Stimulated activated CD4-positive, alpha-beta T cell treated with anti-CD3 and anti-CD28 coated beads, TNF-alpha, amount 100 ng/mL, for 48 hours (primary cell): ENCODE measurements around the gene LLCFC1.
"Not testable (repeated sequence)": the region's sequence is repeated elsewhere in the genome, so short reads cannot be mapped to it uniquely, and the experiment has no call there.

ENCODE experiments used
- DNase-seq, 3 donors: peaks; one replicate each; pipeline ENCODE4 v3.0.0-alpha.2; 2020; ENCODE audit warnings: low read depth in 3 of 3

The LLCFC1 gene

DNA sequence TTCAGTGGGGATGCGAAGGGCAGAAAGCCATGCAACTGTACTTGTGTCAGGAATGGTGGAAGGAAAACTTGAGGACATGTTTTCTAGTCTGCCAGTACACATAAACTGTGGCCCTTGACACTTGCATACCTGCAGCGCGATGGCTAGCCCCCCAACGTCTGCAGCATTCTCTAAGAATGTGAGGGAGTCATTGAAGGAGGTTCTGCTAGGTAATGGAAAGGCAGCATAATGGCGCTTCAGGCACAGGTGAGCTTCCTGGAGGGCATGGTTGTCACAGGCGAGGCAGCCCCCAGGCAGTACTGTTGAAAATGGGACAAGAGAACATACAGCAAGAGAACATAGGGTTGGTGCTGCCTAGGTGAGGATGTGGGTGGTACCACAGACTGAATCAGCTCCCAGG, 3.5 kb downstream of the LLCFC1 start:
- no peak for DNase-seq

DNA sequence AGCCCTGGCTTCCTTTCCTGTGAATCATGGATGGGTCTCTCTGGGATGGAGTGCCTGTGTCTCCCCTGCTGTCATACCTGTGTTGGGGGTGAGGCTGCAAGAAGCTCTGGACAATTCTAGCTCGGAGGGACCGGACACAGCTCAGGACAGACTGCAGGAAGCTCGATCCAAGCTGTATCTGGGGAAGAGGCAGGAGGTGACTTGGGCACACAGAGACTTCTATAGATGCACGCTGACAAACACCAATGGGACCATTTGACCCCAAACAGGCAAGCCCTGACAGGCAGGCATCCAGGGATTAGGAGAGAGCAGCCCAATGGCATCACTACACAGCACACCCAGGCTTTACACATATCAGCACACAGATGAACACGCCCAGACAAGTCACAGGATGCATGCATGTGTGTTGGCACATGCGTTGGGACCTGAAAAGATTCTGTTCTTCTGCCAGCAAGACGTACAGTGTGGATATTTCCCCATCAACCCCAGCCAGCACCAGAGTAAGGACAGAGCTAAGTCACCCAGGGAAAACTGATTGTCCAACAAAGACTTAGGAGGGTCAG, 4.5 kb downstream of the LLCFC1 start:
- DNase-seq = no peak

DNA sequence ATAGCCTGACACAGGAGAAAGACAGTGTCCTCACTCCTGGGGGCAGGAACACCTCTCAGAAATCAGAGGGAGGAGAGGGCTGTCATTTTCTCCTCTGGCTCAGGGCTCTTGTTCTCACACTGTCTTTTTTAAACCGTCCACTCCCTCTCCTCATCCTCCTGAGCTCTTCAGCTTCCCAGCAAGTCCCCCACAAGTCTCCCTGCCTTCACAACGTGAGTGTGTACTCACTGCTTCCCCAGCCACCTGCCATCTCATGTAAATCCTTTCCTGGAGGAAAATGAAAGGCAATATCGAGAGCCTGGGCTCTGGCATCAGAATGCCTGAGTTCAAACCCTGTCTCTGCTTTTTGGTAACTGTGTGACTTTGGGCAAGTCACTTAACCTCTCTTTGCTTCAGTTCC, 5.7 kb downstream of the LLCFC1 start:
- no peak for DNase-seq

DNA sequence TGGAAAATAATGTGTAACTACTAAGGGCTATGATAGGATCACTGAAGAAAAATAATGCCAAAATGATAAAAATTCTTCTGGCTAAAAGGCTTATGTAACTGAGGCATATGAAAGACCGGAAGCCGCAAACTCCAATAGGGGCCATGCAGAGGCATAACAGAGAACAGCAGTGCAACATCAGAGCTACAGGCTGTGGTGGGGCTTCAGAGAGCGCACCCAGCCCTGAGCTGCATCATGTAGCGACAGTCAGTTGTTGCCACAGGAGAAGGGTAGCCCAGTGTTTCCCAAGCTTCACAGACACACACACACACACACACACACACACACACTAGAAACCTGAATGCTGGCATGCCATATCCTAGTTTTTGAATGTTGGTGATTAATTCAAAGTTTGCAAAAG, 9.3 kb downstream of the LLCFC1 start:
- no peak for DNase-seq

DNA sequence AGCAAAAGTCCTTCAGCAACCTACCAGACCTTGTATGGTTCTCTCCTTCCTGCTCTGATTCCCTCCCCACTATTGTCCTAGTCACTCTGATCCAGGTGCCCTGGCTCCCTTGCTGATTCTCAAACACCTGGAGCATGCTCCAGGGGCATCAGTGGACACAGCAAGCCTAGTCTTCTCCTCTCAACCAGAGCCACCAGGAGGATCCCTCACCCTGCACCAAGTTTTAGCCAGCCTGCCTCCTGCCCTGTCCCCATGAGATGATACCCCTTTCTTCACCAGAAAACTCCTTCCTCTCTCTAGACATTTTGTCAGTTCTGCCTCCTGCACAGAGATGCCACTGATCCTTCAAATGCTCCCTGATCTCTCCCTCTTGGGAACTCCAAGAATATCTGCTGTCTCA, 11.0 kb downstream of the LLCFC1 start:
- no peak for DNase-seq

DNA sequence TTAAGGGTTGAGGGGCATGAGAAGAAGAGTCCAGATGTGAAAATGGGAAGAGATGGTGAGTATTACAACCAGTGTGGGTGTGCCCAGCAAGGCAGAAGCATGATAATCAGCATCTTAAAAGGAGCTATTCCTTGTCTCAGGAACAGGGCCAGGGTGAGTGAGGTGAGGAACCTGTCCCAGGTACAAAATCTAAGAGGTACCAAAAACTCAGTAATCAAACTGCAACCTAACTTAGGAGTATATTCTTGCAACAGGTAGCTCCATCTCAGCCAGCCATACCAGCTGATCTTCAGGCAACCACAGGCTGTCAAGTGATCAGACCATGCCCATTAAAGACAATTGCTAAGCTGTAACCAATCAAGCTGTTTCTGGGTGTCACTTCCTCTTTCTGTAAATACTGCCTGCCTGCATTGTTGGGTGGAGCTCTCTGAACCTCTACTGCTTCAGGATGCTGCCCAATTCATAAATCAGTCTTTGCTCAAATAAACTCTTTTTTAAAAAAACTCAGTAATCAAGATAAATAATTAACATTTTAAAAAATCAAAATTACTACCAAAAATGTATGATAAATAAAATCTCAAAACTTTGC, 15.5 kb downstream of the LLCFC1 start:
- DNase-seq = no peak

DNA sequence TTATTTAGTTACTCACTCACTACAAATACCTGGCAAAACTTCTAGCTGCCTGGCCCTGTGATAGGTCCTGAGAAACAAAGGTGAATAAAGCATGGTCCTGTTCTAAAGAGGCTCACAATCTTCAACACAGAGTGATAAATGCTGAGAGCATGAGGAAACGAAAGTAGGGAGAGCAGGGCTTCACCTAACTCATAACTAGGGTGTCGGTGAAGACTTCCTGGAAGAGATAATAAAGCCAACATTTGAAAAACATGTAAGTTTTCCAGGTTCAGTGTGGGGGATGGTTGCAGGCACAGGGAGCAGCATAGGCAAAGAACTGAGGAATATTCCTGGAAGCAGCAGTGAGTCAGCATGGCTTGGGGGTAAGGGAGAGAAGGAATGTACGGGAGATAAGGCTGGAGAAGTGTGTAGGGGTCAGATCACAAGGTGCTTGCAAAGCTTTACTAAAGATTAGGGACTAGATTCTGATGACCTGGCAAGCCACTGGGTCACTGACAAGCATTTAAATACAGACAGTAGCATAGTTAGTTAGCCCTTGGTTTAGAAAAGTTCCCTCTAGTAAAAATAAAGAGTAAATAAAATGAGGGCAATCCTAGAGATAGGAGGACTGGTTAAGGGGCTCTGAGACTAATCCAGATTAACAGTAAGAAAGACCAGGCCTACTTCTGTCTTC, 17.8 kb downstream of the LLCFC1 start:
- DNase-seq = no peak

DNA sequence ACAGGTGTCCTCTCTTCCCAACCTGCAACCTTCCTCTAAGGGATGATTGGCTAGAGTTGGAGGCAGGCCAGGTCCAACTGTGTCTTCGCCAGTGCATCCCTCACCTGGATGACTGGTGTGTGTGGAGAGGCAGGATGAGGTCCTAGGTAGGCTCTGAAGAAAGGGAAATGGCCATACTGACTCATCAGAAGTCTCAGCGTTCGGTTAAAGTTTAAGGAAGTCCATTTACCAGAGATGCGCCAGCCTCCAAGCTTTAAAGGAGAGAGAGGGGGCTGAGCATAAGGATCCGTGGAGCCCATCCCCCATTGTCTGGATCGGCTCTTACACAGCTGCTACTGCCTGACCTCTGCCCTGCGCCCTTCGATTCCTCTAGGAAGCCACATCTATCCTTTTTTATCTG, 18.4 kb downstream of the LLCFC1 start:
- no peak for DNase-seq

DNA sequence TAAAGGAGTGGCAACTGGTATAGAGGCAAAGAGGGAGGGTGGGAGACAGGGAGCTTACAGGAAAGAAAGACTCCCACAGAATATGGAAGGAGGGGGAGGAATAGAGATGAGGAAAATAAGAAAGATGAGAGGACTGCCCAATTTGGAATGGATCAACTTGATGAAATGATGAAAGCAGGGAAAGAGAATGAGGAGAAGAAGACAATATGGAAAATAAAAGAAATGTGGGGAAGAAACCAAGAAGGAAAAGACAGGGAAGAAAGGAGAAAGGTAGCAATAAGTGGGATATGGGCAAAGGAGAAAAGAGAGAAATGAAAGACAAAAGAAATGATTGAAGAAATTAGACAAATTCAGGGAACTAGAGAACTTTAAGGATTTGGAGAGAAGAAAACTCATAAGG, 19.9 kb downstream of the LLCFC1 start:
- no peak for DNase-seq

DNA sequence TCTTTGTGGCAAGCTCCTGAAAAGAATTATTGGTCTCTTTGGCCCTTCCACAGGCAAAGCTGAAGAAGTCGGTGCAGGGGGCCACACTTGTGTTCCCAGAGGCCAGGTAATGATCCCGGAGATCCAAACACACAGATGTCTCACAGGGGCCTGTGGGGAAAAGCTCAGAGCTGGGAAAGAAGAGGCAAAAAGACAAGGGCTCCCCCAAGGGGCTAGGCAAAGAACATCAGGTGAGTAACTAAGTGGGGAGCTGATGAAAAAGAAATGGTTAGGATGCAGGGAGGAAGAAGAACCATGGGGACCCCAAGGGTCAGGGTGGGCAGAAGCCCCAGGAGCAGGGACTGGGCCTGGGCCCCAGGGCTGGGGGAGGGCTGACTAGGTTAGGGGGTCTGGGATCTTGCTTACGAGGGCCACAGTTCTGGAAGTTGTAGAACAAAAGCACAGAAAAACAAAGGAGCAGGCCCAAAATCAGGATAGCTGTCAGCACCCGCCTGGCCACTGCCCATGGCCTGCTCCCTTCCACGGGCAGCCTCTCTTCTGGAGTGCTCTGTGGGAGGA, 21.8 kb downstream of the LLCFC1 start:
- DNase-seq = no peak

DNA sequence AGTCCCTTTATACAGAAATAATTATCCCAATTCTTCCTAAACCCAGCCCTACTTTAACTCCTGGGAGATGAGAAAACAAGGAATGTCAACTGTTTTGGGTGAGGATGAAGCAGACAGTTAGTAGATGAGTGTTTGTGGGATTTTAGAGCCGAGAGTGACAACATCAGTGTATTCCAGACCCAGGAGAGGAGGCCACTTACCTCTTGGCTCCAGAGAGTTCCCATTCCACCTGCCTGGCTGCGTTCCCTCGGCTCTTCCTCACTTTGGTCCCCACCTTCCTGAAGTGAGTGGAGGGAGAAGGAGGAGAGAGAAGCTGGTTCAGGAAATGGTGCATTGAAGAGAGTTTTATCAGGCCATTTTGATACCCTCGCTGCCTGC, 22.3 kb downstream of the LLCFC1 start:
- no peak for DNase-seq

DNA sequence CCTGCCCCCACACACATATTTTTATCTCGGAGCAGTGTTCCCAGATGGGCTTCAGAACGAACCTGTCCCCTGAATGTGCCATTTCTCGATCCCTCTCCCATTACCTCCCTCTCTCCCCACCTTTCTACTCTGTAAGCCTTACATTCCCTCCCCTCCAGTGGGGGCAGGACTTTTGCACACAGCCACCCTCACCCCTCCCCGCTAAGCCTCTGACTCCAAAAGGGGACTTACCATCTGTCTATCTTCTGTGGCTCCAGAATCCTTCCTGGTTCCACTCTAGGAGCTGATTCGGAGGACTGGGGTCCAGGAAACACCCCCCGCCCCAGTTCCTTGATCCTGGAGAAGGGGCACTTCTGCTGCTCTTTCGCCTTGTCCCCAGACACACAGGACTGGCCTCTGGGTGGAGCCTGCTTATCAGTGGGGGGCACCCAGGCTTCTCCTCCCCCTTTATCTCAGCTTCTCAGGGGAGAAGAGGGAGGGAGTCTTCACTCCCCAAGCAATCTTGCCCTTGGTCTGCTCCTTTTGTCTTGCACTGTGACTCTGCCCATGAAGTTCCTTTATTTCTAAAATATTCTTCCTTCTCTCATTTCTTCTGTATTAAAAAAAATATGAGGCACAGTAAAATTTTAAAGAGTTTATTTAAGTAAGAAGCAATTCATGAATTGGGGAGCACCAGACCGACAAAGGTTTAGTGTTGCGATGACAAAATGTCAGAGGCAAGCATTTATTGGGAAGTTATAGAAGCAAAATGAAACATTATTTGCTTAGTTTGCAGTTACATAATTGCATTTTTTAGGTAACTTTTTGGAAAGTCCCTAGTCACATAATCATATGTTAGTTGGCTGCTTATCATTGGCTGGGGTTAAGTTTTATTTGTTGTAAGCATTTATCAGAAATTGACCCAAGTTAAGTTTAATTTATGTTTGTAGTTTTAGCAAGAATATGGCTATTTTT, 23.0 kb downstream of the LLCFC1 start, which contains the start of gene KEL:
TSS of gene KEL (minus strand) at position 391 of the 954 bp plus-strand sequence. CDS start at position 234, 157 bp downstream.
- DNase-seq = no peak

DNA sequence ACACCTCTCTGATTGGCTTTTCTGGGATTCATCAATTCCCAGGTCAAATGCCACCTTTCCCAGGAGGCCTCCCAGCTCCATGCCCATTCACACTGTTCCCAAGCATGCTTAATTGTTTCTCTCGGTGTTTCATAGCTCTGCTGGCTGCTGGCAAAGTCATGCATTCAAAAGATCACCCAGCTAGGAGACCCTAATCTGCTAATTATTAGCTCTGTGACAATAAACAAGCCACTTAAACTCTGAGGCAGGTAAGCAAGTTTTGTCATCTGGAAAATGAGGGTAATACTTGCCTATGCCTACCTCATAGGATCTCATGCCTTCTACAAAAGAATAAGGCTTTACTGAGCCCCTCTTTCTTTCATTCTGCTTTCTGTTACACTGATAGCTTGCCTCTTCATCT, 23.7 kb downstream of the LLCFC1 start:
- DNase-seq = no peak

DNA sequence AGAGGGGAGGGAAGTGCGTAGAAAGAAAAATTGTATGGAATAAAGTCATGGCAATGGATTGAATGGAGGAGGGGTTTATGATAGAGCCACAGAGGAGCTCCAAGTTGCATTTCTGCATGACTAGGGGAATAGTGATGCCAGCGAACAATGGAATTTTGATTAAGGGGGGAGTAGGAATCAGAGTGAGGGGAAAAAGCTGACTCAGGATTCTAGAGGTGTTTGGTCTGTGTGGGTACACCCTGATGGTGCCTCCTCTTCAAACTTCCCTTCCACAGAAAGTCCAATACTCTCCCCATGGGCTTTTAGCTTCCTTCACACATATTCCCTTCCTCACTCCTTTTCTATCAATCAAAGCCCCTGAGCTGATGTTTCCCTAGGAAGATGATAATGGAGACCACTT, 24.7 kb downstream of the LLCFC1 start:
- no peak for DNase-seq

DNA sequence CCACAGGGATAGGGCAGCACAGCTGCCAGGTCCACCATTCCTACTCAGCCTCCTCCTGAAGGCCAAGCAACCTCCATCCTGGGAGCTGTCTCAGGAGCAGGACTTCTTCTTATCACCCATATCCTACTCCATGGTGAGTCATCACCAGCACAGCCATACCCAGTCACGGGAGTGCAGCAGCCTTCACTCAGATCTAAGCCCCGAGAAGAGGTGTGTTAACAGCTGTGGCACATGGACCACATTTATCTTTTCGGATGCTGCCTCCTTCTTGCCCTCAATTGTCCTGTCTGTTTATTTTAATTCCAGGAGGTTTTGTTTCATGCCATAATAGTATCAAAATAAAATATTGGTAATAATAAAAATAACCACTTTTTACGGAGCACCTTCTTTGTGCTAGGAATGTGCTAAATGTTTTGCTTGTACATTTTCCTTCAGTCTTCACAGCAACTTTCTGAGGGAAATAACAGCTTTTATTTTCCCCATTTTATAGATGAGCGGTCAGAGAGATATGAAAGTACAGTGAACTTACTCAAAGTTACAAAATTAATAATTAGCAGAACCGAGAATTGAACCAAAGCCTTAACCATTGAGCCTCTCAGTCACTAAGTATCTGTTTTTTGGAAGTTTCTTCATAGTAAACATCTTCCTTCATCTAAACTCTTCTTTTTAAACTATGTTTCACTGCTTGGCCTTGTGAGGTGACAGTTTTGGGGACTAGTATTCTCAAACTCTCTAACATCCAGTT, 25.4 kb downstream of the LLCFC1 start:
- DNase-seq = no peak

DNA sequence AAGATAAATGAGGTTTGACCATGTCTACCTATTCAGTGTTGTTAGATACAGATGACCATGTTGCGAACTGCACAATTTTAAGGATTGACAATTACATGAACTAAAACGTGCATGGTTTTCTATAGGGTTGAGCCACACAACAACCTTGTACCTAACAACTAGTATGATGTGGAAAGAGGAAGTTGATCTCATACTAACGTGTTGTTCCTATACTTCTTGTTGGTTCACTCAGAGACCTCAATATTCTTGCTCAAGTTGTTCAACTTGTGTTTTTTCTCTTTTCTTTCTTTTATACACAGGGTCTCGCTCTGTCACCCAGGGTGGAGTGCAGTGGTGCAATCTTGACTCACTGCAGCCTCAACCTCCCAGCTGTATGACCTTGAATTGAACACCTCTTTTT, 28.9 kb downstream of the LLCFC1 start:
- DNase-seq = no peak

DNA sequence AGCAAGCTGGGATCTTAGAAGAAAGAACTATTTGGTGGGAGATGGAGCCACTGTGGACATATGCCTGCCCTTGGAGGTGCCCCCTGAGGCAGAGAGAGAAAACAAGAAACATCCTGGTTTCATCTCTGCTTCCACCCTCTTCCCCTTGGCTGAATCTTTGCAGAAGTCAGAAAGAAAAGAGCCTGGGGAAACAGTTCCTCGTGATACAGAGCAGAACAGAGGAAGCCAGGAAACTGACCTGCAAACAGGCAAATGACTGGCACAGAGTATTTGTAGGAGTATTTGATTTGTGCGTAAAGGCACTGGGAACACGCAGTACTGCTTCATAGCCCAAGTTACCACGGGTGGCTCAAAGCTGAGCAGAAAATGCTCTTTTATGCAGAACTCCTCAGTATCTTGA, 29.9 kb downstream of the LLCFC1 start:
- DNase-seq = no peak

DNA sequence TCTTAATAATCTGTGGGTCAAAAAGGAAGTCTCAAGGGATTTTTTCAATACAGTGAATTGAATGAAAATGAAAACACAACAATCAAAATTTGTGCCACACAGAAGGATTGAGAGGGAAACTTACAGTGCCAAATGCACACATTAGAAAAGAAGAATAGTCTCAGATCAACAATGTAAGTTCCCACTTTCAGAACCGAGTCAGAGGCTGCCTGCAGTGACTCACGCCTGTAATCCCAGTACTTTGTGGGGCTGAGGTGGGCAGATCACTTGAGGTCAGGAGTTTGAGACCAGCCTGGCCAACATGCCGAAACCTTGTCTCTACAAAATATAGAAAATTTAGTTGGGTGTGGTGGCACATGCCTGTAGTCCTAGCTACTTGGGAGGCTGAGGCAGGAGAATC, 35.3 kb downstream of the LLCFC1 start:
- DNase-seq = no peak

DNA sequence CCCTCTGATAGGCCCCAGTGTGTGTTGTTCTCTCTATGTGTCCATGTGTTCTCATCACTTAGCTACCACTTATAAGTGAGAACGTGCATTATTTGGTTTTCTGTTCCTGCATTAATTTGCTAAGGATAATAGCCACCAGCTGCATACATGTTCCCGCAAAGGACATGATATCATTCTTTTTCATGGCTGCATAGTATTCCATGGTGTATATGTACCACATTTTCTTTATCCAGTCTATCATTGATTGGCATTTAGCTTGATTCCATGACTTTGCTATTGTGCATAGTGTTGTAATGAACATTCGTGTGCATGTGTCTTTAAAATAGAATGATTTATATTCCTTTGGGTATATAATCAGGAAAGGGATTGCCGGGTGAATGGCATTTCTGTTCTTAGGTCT, 39.1 kb downstream of the LLCFC1 start:
- not testable (repeated sequence) for DNase-seq

DNA sequence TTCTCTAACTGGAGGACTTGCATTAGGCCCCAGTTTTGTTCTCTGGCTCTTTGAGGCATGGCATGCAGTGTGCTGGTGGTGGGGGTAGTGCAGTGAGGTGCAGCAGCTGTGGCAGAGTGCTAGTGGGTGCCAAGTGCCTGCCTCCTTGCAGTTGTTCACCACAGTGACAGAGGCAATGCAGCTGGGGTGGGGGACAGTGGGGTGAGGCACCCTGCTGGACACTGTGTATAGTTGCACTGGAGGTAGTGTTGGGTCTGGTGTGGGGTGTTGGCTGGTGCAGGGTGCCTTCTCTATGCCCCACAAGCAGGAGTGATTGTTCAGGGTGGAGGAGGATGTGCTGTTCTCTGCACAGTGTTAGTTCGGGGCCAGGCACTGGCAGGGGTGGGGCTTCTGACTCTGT, 44.5 kb downstream of the LLCFC1 start:
- DNase-seq = no peak

DNA sequence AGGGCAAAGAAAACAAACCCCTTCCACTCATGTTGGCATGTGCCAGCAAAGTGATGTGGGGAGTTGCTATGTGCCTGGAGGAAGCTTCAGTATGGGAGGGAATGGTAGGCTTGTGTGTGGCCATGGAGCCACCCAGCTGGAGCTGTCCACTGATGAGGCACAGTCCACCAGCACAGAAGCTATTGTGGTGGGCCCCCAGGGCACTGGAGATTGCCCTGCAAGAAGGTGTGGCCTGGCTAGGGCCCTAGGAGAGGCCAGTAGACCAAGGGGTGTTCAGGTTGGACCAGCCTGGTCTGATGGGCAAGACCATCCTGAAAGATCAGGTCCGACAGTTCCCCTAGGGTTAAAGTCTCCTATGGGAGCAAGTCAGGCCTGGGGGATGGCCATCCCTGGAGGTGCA, 45.0 kb downstream of the LLCFC1 start:
- no peak for DNase-seq
